ENCODE data around the gene UGP2.
"Not testable (repeated sequence)": the region's sequence is repeated elsewhere in the genome, so short reads cannot be mapped to it uniquely, and the experiment has no call there.

Gene UGP2

GRCh38 chr2:63840785-63841253 lies 877 bp upstream of the UGP2 start:
- DNase-seq, result peak; percentile 95

GRCh38 chr2:63842149-63843061 lies 709 bp downstream of the UGP2 start:
- no peak for DNase-seq

GRCh38 chr2:63843093-63843492 lies 1.4 kb downstream of the UGP2 start:
- no peak for DNase-seq

GRCh38 chr2:63843791-63844190 lies 2.1 kb downstream of the UGP2 start:
- DNase-seq, result no peak

GRCh38 chr2:63844616-63845015 lies 2.9 kb downstream of the UGP2 start:
- DNase-seq, result no peak

- DNase-seq, result no peak
These were observed 4.2 kb downstream of the UGP2 start for GRCh38 chr2:63845866-63846265.

GRCh38 chr2:63846487-63846886 lies 4.8 kb downstream of the UGP2 start:
- DNase-seq, result no peak

- not testable (repeated sequence) for DNase-seq
These were observed 5.9 kb downstream of the UGP2 start for GRCh38 chr2:63847571-63847970.

GRCh38 chr2:63849381-63850203 lies 7.9 kb downstream of the UGP2 start:
- DNase-seq, result no peak

GRCh38 chr2:63850204-63850571 lies 8.5 kb downstream of the UGP2 start:
- DNase-seq, result no peak

GRCh38 chr2:63850649-63851048 lies 9.0 kb downstream of the UGP2 start:
- no peak for DNase-seq

- DNase-seq, result no peak
These were observed 10.1 kb downstream of the UGP2 start for GRCh38 chr2:63851691-63852311.

- no peak for DNase-seq
These were observed 12.0 kb downstream of the UGP2 start for GRCh38 chr2:63853527-63854310.

- DNase-seq, result no peak
These were observed 14.0 kb downstream of the UGP2 start for GRCh38 chr2:63855418-63856302.

- no peak for DNase-seq
These were observed 14.6 kb downstream of the UGP2 start for GRCh38 chr2:63856303-63856603.

GRCh38 chr2:63858291-63858690 lies 16.6 kb downstream of the UGP2 start:
- no peak for DNase-seq

- DNase-seq, result peak in 1 of 2 experiments; percentile 39
These were observed 19.6 kb downstream of the UGP2 start for GRCh38 chr2:63861220-63861822.

- no peak for DNase-seq
These were observed 21.1 kb downstream of the UGP2 start for GRCh38 chr2:63862806-63863205.

- no peak for DNase-seq
These were observed 22.0 kb downstream of the UGP2 start for GRCh38 chr2:63863707-63864106.

GRCh38 chr2:63865159-63865799 lies 23.6 kb downstream of the UGP2 start:
- DNase-seq, result no peak
